HG03378 (cell line): ENCODE data around the gene ABCC4.
A peak's percentile ranks its signal among the peaks of the same experiment; 100 is the strongest.

ENCODE experiments used
- ATAC-seq: cut with Tn5 transposase; IDR thresholded peaks from one replicate; pipeline ENCODE4 v1.9.1; 2021; ENCODE audit warnings: mild to moderate bottlenecking, moderate library complexity; ENCODE audit not compliant: unreplicated experiment

ABCC4 gene

DNA sequence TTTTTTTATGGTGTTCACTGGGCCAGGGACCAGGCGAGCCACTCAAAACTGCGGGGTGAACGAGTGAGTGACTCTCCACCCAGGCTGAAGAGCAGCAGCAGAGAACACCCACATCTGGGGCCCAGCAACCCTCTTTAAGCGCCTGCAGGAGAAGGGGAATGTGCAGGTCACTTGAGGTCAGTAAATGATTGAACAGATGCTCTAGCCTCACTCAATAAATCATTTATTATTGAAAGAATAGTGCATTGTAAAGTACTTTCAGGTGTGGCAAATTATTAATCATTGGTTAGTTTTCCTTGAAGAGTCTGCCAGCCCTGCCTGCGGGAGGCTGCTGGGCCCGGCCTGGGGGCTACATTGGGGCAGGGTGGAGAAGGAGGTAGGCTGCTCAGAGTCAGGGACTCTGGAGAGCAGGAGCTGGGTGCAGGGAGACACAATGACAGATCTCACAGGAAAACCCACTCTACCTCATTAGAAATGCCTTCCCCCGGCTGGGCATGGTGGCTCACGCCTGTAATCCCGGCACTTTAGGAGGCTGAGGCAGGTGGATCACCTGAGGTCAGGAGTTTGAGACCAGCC, 42.5 kb downstream of the ABCC4 start:
- ATAC-seq: peak; percentile 69

DNA sequence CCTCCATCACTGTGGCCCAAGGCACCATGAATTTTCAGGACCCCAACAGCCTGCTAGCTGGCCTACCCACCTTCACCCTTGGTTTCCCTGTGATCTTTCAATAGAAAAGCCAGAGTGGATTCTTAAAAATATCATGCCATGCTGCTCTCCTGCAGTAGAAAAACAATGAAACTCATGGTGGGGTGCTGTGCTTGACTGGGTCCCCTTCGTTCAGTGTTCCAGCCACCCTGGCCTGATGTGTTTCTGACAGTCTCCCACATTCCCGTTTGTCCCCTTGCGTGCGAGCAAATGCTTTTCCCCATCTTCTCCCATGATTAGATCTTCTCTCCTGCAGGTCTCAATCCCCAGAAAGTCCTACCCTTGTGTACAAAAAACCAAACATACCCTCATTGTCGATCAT, 43.2 kb downstream of the ABCC4 start:
- no peak for ATAC-seq

DNA sequence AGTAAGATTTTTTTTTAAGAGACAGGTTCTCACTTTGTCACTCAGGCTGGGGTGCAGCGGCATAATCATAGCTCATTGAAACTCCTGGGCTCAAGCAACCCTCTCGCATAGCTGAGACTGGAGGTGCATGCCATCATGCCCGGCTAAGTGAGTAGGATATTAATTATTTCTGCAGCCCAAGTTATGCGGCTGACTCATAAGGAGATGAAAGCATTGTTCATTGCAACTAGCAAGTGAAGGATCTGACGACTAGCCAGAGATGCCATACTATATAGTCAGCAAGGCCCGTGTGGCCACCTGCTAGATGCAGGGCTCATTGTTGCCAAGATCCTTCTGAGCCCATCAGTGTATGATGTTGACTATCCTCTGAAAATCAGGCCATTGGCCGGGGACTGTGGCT, 45.2 kb downstream of the ABCC4 start:
- ATAC-seq: no peak

DNA sequence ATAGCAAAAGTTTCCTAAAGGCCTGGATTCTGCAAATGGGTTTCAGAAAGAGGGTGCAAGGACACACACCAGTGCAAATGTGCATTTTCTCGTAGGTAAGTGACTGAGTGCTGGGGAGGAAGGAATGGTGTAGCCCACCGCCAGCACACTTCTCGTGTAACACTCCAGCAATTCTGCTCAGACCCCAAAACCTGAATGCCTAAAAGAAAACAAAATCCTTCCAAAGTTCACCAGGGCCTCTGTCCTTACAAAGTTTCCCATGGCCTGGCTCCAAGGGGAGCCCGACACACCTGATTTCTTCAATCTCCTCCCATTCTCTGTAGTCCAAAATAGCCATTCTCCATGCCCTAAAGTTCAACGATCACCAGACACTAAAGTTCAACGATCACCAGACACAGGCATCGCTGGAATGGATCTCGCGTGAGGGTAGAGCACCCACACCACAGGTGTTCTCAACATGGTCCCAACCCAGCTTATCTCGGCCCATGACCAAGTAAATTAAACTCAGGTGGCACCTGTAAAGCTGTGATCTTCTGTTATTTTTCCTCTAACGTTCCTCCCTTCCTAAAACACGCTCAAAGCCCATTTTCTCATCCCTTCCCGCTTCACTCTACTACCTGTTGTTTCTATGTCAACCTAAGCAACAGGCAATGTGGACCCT, 46.0 kb downstream of the ABCC4 start:
- no peak for ATAC-seq

DNA sequence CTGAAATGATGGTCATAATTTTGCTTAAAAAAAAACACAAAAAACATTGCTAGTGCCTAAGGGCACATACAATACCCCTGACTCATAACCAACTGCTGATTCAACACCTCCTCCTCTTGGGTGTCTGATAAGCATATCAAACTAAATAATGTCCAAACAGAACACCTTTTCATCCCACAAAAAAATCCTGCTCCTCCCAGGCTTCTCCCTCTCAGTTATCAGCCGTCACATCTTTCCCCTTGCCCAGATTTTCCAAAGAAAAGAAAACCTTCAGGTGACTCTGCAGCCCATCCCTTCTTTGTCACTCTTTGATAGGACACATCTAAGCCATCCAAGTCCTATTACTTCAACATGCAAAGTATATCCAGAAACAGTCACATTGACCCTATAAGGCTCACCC, 46.9 kb downstream of the ABCC4 start:
- ATAC-seq: no peak

DNA sequence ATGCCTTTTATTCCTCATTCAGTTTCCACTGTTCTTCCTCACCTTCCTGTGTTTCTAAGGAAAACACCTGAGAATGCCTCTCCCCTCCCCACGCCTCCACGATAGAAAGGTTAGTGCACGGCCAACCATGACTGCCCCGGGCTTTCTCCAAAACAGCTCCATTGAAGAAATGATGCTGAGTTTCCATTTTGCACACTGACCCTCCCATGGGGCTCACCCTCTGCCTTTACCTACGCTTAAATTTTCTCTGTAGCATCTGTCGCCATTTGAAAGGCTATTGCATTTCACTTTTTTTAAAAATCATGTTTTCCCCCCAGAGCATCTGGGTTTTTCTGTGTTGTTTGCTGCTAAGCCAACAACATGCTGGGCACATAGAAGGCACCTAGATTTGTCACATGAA, 48.2 kb downstream of the ABCC4 start:
- peak; percentile 33 for ATAC-seq

DNA sequence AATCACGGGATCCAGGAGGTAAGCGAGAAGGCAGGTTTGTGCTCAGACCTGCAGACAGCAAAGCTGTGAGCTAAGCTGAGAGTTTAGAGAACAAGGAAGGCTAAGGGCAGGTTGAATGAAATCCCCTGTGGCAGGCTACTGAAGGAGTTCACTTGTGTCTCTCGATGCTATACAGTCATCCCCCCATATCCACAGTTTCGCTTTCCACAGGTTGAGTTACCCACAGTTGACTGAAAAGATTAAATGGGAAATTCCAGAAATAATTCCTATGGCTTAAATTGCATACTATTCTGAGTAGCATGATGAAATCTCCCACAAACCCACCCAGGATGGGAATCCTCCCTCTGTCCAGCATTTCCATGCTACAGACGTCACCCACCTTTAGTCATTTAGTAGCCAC, 49.6 kb downstream of the ABCC4 start:
- peak; percentile 37 for ATAC-seq

DNA sequence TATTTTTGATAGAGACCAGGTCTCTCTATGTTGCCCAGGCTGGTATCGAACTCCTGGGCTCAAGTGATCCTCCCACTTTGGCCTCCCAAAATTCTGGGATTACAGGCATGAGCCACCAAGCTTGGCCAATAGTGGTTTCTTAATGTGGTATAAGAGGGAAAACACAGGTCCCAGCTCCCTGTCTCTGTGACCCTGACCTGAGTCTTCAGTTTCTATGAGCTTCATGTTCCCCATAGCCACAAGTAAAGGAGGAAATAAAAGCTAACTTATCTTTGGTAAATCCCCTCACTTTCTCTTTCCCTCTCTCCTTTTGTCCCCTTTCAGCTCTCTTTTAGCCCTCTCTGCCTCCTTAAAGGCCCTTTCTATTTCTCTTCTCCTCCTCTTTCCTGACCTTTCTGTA, 50.3 kb downstream of the ABCC4 start:
- ATAC-seq: peak; percentile 61

DNA sequence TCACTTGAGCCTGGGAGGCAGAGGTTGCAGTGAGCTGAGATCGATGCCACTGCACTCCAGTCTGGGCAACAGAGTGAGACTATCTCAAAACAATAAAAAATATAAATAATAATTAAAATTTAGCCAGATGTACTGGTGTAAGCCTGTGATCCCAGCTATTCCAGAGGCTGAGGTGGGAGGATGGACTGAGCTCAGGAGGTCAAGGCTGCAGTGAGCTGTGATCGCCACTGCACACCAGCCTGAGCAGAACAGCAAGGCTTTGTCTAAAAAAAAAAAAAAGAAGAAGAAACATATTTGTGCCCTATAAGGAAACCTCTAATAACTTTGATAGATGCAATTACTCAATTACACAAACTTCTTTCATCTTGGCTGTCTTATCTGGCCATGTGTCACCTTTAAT, 52.3 kb downstream of the ABCC4 start:
- no peak for ATAC-seq

DNA sequence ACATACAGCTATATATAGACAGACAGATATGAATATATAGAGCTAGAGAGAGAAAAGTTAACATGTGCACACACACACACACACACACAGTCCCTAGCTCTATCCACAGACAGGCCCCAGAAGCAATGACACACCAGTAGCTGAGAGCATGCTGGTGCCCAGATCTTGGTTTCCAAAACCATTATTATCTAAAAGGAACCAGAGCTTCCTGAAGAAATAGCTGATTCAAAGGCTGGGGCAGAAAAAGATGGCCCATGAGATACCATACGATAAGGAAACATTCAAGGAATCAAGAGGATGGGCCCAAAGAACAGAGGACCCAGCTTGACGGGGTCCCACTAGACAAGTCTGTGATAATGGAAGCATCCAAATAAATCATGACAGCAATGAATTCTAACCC, 53.4 kb downstream of the ABCC4 start:
- no peak for ATAC-seq

DNA sequence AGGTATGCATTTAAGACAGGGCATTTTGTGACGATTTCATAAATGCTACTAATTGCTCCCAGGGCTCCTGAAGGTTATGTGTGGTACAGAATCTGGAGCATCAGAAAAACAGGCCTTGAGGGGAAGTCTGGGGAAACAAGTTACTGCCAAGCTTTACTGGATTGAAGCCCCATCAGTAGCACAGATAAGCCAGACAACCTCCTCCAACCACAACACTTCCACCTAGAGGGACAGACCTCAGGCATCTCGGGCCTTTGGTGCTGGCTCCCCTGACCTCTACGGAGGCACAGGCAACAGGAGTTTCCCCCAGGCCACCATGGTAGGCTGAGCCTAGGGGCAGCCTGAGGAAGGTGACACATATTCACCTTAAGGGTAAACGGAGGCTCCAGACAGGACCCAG, 54.1 kb downstream of the ABCC4 start:
- no peak for ATAC-seq

DNA sequence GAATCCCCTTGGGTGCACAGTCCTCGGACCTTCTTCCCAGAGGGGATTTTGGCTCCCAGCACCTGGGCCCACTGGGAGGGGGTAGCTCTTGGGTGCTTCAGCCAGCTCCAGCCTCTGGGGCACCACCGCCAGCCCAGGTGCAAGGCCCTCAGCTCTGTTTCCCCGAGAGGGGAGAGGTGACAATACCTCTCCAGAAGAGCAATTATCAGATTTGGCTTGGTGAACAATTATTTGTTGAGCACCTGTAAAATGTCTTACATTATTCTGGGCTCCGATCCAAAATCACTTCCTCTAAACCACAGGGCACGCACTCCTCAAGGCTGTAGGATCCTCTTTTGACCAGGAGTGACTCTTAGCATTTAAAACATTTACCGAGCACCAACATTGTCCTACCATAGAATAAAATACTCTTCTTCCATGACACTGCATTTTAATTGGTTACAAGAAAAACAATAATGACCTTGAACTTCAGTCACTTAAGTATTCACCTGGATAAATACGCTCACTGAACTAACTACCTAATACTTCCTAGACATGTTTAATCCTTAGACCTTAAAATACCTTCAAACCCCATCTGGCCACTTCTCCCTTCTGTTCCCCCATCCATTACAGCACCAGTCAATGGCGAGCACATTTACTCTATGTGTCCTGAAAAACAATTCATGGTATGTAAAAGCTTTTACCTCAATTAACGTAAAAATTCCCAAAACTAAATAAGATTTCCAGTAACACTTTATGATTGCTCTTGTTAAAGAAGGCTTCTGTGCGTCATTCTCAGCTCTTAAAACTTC, 54.8 kb downstream of the ABCC4 start:
- ATAC-seq: no peak

DNA sequence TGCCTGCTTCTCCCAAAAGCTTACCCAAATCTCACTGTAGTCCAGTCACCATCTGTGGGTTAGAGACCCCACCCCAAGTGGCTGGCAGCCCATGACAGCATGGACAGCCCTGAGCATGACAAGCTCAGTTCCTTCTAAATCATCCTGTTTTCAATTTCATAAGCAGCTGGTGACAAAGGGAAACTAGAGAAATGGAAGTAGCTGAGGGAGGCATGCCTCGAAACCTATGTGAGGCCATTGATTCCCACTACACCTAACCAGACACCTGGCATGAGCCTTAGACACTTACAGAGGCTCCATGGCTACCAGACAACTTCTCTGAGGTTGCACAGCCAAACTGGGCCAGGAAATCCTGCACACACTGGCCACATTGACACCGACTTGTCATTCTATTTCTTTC, 56.2 kb downstream of the ABCC4 start:
- no peak for ATAC-seq

DNA sequence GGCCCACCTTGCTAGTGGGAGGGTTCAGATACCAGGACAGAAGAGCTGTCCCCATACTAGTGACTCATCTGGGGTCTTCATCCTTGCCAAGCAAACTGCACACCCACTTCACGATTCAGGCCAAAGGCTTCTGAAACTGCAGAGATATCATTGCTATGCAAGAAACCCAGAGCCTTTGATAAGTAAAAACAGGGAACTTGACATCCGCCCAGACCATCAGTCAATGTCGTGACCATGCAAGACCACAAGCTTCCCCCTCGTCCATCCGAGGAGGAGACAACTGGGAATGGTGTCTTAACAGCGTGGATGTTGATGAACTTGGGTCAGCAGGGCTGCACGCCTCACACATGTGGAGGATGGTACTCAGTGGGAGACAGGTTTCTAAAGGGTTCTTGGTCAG, 58.0 kb downstream of the ABCC4 start:
- ATAC-seq: no peak

DNA sequence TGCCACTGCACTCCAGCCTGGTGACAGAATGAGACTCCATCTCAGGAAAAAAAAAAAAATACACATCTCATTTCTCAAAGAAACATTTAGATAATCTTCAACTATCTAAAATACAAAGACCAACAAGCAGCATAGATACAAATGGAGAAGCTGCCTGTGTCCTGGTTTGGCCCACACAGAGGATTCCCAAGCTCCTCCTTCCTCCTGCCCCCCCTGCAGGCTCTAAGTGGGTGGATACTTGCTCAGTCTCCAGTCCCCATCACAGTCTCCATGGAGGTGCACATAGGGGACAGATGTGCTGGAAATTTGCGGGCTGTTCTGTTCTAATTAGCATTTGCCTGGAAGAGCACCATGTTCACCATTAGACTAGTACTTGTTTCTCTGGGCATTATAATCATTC, 59.9 kb downstream of the ABCC4 start:
- no peak for ATAC-seq

DNA sequence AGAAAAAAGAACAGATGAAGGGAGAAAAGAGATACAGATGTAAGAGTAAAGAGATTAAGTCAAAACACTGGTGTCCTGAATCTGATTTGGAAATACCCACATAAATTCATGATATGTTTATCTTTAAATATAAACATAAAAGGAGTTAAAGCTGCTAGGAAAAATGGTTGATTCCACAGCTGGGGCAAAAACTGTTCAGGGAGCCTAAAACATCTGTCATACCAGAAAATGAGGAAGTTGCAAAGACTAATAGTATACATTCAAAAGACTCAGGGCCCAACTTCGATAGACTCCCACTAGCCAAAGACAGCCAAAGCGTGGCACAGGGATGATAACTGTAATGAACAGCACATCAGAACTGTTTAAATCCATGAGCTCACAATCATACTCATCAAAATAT, 62.0 kb downstream of the ABCC4 start:
- peak; percentile 73 for ATAC-seq

DNA sequence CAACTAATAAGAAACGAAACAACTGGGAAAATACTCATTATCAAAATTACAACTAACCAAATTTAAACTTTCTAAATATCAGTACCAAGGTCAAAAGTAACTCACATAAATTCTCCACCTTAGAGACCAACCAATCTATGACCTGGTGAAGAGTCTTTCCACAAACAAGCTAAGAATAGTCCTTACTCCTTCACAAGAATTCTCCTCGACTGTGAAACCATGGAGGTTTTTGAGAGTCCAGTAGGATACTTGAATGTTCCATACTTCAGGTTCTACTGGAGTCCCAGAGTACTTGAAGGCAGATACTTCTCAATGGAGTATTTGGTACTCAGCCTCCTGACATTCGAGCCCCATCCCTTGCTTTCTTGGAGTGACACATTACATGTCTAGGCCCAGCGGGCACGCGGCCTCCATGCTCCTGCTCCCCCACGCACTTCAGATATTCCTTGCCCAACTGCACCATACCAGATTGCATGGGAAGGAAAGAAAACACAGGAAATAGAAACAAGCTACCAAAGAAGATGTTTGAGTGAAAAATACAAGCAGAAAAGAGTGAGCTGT, 63.9 kb downstream of the ABCC4 start:
- ATAC-seq: no peak

DNA sequence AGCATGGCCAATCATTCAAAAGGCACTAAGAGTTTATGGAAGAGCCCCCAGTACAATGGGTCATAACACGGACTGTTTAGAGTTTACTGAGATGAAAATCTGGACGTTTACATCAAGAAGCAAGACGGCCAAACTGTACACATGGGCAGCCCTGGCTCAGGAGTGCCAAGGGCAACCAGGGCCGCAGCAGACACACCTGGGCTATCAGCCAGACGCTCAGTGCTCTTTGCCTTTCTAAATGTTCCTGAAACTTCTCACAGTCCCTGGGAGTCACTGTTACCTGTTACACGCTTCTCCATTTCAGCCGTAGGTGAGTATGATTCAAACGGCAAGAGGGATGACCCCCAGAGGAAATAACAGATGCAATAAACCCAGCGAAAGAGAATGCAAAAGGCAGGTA, 64.5 kb downstream of the ABCC4 start:
- ATAC-seq: no peak

DNA sequence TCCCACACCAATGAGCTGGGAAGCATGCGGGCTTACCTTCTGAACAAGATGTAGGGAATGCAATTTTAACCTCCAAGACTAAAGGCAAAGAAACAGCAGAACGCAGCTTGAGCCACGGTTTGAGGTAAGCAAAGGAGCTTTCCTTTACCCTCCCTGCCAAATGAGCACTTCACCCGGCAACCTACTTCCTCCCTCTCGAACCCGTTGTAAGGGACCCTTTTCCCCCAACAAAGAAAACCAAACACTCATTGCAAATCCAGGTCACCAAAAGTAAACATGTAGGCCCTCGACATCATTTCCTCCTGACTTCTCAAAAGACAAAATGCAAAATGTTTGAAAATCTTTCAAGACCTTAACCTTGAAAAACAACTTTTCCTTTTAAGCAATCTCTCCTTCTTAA, 65.3 kb downstream of the ABCC4 start:
- ATAC-seq: no peak

DNA sequence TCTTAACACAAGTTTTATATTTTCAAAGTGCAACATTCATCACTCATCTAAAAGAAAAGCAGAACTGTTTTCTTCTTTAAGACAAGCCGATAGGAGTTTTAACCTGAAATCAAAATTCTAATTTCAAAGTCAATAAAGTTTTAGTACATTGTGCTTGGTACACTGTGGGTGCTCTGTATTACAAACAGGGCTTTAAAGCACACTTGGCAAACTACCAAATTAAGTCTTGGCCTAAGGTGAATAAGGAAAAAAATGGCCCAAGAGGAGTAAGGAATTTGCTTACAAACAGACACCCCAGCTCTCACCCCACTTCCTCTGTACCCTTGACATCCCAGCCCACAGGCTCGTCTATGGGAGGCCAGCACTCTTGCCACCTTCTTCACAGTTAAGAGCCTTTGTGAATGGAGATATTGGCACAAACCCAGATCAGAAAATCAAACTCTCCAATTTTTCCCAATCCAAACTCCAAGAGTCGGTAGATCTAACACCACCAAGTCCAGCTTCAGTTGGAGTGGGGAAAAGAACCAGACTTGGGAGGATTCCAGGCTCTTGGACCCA, 66.0 kb downstream of the ABCC4 start:
- ATAC-seq: no peak

DNA sequence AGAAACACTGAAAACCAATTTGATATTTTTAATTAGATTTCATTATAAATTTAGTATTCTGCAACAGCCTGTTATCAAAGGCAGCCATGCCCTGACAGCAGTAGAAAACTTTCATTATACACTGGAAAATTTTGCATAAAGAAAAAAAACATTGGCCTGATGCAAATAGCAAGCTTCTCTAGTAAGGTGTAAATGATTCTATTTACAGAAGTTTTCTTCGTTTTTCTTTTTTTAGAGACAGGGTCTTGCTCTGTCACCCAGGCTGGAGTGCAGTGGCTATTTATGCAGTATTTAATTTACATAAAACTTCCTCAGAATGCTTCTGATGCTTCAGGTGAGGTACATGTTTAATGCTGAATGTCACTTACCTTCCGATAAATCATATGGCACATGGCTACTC, 67.0 kb downstream of the ABCC4 start:
- peak; percentile 90 for ATAC-seq
